Measurements from ENCODE around the gene NCEH1. TPM values are rescaled to one million over a fixed set of nuclear protein-coding genes. Genes with fewer than 3 reads are reported as not detected.

NCEH1 gene
- total RNA-seq, 1 donor from 2014 or later, result 6.5 TPM

GRCh38 chr3:172591876-172592771 lies 118.7 kb downstream of the NCEH1 start:
- TF ChIP-seq, protein P1, sequence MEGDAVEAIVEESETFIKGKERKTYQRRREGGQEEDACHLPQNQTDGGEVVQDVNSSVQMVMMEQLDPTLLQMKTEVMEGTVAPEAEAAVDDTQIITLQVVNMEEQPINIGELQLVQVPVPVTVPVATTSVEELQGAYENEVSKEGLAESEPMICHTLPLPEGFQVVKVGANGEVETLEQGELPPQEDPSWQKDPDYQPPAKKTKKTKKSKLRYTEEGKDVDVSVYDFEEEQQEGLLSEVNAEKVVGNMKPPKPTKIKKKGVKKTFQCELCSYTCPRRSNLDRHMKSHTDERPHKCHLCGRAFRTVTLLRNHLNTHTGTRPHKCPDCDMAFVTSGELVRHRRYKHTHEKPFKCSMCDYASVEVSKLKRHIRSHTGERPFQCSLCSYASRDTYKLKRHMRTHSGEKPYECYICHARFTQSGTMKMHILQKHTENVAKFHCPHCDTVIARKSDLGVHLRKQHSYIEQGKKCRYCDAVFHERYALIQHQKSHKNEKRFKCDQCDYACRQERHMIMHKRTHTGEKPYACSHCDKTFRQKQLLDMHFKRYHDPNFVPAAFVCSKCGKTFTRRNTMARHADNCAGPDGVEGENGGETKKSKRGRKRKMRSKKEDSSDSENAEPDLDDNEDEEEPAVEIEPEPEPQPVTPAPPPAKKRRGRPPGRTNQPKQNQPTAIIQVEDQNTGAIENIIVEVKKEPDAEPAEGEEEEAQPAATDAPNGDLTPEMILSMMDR (IDR thresholded peaks at IDR 0.05), result no peak
- Mint-ChIP-seq H3K4me1 (ENCODE audit: low read depth) (peaks cover 8% of the 10 kb centered on the region), H3K27ac (ENCODE audit: unreplicated experiment) (no peak overlapping the region), H3K36me3 (ENCODE audit: low read depth) (peaks cover 2% of the 10 kb centered on the region), H3K9me3 (ENCODE audit: low read depth) (peaks cover 6% of the 10 kb centered on the region), H3K4me3 (ENCODE audit: unreplicated experiment) (no peak overlapping the region), H3K27me3 (ENCODE audit: low read depth) (no peaks in the 10 kb centered on the region)
- no peak for DNase-seq (ENCODE audit: low spot score)

DNA sequence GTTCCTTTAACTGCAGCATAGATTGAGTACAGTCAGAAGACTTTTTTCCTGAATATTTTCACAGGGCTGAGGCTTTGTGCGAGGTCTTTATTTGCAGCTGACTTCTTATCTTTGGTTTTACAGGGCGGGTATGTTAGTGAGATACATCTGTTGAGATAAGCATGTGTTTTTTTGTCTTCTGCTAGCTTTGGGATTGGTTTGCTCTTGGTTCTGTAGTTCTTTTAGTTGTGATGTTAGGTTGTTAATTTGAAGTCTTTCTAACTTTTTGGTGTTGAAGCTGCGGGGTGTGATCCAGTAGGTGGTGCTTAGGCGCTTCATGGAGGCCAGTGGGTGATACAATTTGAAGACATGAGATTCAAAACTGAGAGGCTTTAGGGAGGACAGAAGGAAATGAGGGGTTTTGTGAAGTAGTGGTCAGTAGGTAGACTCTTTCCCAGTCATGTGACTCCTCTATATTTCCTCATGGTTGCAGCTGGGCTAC lies 119.7 kb downstream of the NCEH1 start:
- TF ChIP-seq, protein P1 (IDR thresholded peaks at IDR 0.05), result no peak
- Mint-ChIP-seq H3K36me3 (ENCODE audit: low read depth) (peaks cover 2% of the 10 kb centered on the region), H3K4me1 (ENCODE audit: low read depth) (peaks cover 13% of the 10 kb centered on the region), H3K4me3 (ENCODE audit: unreplicated experiment) (no peak overlapping the region), H3K27me3 (ENCODE audit: low read depth) (no peaks in the 10 kb centered on the region), H3K9me3 (ENCODE audit: low read depth) (peaks cover 6% of the 10 kb centered on the region), H3K27ac (ENCODE audit: unreplicated experiment) (no peak overlapping the region)
- DNase-seq (ENCODE audit: low spot score), result no peak

DNA sequence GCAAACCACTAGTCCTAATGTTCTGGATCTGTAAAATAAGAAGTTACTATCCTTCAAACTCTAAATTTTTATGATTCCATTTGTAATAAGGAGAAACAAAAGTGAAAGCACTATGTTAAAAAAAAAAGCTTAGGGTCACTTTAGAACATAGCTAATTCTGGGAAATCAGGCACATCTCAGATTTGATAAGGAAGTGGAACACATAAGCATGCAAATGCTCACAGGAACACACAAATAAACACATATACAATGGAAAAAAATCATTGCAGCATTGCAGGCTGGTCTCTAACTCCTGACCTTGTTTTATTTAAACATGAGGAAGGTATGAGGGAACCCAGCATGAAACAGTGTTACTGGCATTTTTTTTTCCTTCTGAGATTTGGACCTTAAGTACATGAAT lies 124.4 kb downstream of the NCEH1 start:
- TF ChIP-seq, protein P1 (IDR thresholded peaks at IDR 0.05), result no peak
- Mint-ChIP-seq H3K27me3 (ENCODE audit: low read depth) (no peaks in the 10 kb centered on the region), H3K4me1 (ENCODE audit: low read depth) (peaks cover 11% of the 10 kb centered on the region), H3K9me3 (ENCODE audit: low read depth) (peaks cover 6% of the 10 kb centered on the region), H3K4me3 (ENCODE audit: unreplicated experiment) (no peak overlapping the region), H3K36me3 (ENCODE audit: low read depth) (peaks cover 2% of the 10 kb centered on the region), H3K27ac (ENCODE audit: unreplicated experiment) (no peak overlapping the region)
- no peak for DNase-seq (ENCODE audit: low spot score)

DNA sequence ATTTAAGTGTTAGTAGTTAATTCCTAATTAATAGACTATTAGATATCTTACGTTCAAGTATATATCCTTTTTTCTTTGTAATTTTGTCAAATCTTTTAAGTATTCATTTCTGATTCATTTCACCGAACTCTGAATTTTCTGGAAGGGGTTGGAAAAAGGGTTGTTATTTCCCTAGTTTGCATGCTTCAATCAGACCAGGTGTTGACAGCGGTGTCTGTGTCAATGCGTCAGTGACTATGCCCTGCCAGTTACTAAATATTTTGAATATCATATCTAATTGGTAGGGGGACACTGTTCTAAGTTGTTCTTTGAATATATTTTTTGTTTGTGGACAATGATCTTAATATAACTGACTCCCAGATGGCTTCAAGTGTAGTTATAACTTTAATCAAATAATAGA lies 124.9 kb downstream of the NCEH1 start:
- Mint-ChIP-seq H3K27ac (ENCODE audit: unreplicated experiment) (no peak overlapping the region), H3K4me3 (ENCODE audit: unreplicated experiment) (no peak overlapping the region), H3K9me3 (ENCODE audit: low read depth) (peaks cover 6% of the 10 kb centered on the region), H3K36me3 (ENCODE audit: low read depth) (peaks cover 2% of the 10 kb centered on the region), H3K27me3 (ENCODE audit: low read depth) (no peaks in the 10 kb centered on the region), H3K4me1 (ENCODE audit: low read depth) (peaks cover 11% of the 10 kb centered on the region)
- TF ChIP-seq, protein P1 (IDR thresholded peaks at IDR 0.05), result no peak
- no peak for DNase-seq (ENCODE audit: low spot score)

- Mint-ChIP-seq H3K27ac (ENCODE audit: unreplicated experiment) (no peak overlapping the region), H3K27me3 (ENCODE audit: low read depth) (no peaks in the 10 kb centered on the region), H3K9me3 (ENCODE audit: low read depth) (no peaks in the 10 kb centered on the region), H3K4me3 (ENCODE audit: unreplicated experiment) (no peak overlapping the region), H3K4me1 (ENCODE audit: low read depth) (peaks cover 11% of the 10 kb centered on the region), H3K36me3 (ENCODE audit: low read depth) (no peaks in the 10 kb centered on the region)
- TF ChIP-seq, protein P1 (IDR thresholded peaks at IDR 0.05), result no peak
- no peak for DNase-seq (ENCODE audit: low spot score)
Observed at GRCh38 chr3:172582712-172583111, 128.2 kb downstream of the NCEH1 start.
